ENCODE data around the gene SURF6.

DNA sequence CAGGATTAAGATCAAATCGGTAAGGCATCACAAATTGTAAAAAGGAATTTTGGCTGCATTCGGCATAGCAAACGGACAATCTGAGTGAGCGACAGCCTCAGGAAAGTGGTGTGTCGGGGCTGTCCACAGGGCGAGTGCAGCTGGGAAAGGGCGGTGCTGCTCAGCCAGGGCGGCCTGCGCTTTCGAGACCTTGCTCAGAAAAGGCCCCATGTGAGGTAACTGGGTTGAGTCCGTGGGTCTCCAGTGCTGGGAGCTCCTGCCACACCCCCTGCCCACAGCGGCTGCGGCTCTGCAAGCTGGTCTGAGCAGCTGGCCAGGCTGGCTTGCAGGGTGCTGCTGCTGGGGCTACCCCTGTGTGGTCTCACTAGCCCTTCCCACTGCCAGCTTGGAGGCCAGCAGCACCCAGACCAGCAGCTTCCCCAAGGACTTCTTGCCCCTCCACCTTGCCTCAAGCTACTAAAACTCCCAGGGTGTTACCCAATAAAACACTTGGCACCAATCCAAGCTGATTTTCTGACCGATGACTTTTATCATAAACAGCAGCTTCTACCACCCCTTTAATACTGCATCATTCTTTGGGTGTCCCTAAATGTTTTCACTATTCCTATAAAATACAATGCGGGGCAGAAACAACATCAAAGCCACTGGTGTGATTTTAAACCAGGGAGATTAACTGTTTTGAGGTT lies 26.5 kb upstream of the SURF6 start:
- TF ChIP-seq CTCF (IDR thresholded peaks at IDR 0.05; ENCODE audit: insufficient read depth, low read length): no peak
- no peak for TF ChIP-seq POLR2AphosphoS5 (IDR thresholded peaks at IDR 0.05; ENCODE audit: low read depth)
- no peak for TF ChIP-seq GABPA (IDR thresholded peaks at IDR 0.05; ENCODE audit: low read depth)
- TF ChIP-seq, protein P1, sequence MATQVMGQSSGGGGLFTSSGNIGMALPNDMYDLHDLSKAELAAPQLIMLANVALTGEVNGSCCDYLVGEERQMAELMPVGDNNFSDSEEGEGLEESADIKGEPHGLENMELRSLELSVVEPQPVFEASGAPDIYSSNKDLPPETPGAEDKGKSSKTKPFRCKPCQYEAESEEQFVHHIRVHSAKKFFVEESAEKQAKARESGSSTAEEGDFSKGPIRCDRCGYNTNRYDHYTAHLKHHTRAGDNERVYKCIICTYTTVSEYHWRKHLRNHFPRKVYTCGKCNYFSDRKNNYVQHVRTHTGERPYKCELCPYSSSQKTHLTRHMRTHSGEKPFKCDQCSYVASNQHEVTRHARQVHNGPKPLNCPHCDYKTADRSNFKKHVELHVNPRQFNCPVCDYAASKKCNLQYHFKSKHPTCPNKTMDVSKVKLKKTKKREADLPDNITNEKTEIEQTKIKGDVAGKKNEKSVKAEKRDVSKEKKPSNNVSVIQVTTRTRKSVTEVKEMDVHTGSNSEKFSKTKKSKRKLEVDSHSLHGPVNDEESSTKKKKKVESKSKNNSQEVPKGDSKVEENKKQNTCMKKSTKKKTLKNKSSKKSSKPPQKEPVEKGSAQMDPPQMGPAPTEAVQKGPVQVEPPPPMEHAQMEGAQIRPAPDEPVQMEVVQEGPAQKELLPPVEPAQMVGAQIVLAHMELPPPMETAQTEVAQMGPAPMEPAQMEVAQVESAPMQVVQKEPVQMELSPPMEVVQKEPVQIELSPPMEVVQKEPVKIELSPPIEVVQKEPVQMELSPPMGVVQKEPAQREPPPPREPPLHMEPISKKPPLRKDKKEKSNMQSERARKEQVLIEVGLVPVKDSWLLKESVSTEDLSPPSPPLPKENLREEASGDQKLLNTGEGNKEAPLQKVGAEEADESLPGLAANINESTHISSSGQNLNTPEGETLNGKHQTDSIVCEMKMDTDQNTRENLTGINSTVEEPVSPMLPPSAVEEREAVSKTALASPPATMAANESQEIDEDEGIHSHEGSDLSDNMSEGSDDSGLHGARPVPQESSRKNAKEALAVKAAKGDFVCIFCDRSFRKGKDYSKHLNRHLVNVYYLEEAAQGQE (IDR thresholded peaks at IDR 0.05; ENCODE audit: insufficient replicate concordance, low read depth): no peak

Data from HL-60 (cell line).